ENCODE data around the gene KRT3.

GRCh38 chr12:52782502-52782901 lies 13.4 kb downstream of the KRT3 start:
- TF ChIP-seq SIN3A (IDR thresholded peaks at IDR 0.05; ENCODE audit: borderline replicate concordance, insufficient read depth, low read length) = no peak
- no peak for TF ChIP-seq REST (IDR thresholded peaks at IDR 0.05; ENCODE audit: insufficient read depth in 1 of 2, low read depth in 2 of 2, low read length in 2 of 2)
- TF ChIP-seq TAF1 (IDR thresholded peaks at IDR 0.05; ENCODE audit: borderline replicate concordance, insufficient read depth, low read length) = no peak
